ENCODE measurements around the gene ZBTB9. TPM values are rescaled to one million over a fixed set of nuclear protein-coding genes. Genes with fewer than 3 reads are reported as not detected.

Gene ZBTB9, protein sequence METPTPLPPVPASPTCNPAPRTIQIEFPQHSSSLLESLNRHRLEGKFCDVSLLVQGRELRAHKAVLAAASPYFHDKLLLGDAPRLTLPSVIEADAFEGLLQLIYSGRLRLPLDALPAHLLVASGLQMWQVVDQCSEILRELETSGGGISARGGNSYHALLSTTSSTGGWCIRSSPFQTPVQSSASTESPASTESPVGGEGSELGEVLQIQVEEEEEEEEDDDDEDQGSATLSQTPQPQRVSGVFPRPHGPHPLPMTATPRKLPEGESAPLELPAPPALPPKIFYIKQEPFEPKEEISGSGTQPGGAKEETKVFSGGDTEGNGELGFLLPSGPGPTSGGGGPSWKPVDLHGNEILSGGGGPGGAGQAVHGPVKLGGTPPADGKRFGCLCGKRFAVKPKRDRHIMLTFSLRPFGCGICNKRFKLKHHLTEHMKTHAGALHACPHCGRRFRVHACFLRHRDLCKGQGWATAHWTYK
- 5.3 and 7.4 TPM in 2 replicates for total RNA-seq (2014; rRNA removed; shearing (Covaris generic))

DNA sequence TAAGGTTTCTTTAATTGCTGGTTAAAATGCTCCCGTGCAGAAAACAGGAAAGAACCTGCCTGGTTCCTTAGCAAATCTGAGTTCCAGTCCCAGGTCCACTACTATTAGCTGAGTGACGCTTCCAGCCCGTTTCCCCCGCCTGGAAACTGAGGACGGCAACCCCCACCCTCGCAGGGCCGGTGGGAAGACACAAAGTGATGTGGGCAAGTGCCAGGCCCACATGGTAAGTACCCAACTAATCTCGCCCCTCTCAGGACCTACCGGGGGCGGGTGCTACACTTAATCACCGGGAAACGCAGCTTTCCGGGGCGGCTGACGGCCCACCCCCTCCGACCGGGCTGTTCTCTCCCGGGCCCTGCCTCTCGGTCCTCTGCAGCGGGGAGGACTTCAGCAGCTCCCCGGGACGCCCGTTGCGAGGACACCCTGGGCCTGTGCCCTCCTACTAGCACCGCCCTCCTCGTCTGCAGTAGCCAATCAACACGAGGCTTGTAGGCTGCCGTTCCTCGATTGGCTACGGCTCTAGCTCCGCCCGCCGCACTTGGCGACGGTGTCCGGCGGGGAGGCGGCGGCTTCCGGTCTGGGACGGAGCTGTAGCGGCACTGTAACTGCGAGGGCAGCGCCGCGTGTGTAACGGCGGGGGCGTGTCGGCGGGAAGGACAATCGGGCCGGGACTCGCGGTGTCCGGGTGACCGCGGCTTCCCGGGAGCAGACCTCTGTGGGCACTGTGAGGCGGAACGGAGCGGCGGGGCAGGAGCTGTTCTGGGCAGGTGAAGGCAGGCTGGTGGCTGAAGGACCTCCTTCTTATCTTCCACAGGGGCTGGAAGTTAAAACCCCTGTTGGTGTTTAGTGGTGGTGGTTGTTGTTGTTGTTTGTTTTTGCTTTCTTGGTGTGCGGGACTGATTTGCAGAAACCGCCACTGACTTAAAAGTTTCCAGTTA lies at the start of gene ZBTB9:
ZBTB9 (plus strand) TSS at position 568 of the 938 bp plus-strand sequence. CDS start 525 bp downstream, outside the sequence.
- peak; percentile 91 for DNase-seq (ENCODE audit: low spot score)

DNA sequence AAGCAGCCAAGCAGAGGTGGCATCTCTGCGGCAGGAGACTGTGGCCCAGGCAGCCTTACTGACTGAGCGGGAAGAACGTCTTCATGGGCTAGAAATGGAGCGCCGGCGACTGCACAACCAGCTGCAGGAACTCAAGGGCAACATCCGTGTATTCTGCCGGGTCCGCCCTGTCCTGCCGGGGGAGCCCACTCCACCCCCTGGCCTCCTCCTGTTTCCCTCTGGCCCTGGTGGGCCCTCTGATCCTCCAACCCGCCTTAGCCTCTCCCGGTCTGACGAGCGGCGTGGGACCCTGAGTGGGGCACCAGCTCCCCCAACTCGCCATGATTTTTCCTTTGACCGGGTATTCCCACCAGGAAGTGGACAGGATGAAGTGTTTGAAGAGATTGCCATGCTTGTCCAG lies 49.5 kb upstream of the ZBTB9 start:
- DNase-seq (ENCODE audit: low spot score), result no peak

DNA sequence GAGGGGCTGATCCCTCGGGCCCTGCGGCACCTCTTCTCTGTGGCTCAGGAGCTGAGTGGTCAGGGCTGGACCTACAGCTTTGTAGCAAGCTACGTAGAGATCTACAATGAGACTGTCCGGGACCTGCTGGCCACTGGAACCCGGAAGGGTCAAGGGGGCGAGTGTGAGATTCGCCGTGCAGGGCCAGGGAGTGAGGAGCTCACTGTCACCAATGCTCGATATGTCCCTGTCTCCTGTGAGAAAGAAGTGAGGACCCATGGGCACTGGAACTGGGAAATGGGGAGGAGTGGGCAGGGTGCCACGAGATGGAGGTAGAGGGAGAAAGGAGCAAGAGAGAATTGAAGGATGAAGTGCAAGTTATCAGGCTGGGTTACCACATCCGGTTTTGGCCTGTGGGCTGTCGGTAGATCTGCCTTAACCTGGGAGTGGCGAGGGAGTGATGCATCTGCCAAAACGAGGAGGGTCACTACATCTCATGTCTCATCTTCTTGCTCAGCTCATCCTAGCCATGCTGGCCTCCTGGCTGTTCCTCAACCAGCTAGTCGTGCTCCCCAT lies 48.9 kb upstream of the ZBTB9 start:
- no peak for DNase-seq (ENCODE audit: low spot score)

DNA sequence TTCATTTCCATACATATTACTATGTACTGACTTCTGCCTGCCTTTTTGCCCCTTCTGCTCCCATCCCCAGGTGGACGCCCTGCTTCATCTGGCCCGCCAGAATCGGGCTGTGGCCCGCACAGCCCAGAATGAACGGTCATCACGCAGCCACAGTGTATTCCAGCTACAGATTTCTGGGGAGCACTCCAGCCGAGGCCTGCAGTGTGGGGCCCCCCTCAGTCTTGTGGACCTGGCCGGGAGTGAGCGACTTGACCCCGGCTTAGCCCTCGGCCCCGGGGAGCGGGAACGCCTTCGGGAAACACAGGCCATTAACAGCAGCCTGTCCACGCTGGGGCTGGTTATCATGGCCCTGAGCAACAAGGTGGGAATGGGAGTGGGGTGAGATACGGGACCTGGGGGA lies 48.2 kb upstream of the ZBTB9 start:
- no peak for DNase-seq (ENCODE audit: low spot score)

DNA sequence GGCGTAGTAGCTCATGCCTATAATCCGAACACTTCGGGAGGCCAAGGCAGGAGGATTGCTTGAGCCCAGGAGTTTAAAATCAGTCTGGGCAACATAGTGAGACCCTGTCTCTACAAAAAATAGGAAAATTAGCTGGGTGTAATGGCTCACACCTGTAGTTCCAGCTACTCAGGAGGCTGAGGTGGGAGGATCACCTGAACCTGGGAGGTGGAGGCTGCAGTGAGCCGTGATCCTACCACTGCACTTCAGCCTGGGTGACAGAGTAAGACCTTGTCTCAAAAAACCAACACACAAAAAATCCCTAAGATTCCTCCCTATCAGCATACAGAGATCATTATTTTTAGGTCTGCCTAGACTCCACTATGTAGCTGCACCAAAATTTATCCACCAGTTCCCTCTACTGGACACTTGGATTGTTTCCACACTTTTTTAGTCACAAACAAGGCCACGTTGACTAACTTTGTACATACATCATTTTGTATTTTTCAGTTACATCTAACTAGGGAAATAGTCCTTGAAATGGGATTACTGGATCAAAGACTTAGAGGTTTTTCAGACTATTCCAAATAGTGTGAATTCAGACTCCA lies 47.2 kb upstream of the ZBTB9 start:
- DNase-seq (ENCODE audit: low spot score), result peak; percentile 31

DNA sequence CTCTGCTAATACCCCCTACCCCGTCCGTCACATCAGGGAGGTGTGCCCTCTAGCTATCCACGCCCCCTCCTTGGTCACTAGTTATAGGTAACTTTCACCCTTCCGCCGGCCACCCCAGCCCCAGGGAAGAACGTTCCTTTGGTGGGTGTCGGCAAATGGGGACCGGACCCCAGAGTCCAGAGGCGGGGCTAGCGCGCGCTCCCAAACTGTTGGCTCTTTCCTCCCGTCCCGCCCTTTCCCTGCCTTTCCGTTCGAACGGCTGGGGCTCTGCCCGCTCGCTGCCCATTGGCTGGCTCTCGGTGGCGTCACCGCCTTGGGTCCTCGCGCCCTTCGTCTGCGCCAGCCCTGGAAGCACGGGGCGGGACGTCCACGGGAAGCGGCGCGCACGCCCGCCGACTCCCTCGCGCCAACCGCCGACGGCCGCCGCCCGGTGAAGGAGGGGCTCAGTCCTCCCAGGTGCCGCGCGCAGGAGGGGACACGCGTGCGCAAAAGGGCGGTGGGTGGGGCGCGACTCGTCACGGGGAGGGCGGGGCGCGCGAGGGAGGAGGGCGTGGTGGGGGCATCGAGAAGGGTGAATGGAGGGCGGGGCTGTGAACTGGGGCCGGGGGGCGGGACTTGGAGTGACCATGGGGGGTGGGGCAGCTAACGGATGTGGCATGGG lies 44.2 kb upstream of the ZBTB9 start:
- peak; percentile 93 for DNase-seq (ENCODE audit: low spot score)

DNA sequence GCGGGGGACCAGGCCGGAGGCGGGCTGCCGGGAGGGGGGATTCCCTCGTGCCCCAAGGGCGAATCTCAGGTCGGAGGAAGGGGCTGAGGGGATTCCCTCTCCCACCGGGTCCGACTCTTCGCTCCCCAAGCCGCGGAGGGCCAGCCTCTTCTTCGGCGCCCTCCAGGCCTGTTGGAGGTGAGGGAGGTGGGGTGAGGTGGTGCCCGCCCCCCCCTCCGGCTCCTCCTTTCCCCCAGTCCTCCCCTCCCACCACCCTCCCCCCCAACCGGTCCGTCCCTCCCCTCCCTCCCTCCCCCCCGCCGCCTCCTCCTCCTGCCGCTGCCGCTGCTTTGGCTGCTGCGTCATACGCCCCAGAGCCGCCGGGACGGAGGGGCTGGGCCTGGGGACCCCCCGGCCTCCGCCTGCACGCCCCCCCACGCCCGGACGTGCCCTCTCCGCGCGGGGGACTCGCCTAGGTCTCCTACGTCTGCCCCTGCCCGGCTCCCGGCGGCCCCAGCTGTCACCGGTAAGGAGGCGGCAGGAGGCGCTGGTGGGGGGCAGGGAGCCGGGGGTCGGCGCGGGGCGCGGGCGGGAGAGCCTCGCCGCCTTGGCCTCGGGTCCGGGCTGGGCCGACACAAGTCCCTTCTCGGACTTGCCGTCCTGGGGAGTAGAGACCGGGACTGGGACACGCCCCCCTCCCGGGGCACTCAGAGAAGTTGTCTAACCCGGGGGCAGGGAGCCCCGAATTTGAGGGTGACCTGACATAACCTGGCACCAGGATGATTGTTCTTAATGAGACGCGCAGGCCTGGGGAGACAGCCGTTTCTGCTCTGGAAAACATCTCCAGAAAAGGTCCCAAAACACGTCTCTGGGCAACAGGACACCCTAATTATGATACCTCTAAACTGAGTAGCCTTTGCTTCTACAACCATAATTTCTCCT lies 43.4 kb upstream of the ZBTB9 start, which contains the start of gene PHF1:
PHF1 (plus strand) TSS at position 304 of the 921 bp plus-strand sequence. CDS start 1,250 bp downstream, outside the sequence.
- DNase-seq (ENCODE audit: low spot score), result peak; percentile 79

DNA sequence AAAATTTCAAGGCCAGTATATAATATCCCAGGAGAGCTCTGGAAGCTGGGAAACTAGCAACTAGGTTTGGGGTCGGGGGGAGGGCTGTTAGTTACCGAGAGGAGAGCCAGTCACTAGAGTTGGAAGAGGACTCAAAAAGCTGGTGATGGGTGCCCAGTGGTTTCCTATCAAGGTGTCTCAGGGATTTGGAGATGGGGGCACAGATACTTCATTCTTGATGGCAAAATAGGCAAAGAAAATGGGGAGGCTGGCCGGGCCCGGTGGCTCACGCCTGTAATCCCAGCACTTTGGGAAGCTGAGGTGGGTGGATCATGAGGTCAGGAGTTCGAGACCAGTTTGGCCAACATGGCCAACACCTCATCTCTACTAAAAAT lies 42.8 kb upstream of the ZBTB9 start:
- no peak for DNase-seq (ENCODE audit: low spot score)

DNA sequence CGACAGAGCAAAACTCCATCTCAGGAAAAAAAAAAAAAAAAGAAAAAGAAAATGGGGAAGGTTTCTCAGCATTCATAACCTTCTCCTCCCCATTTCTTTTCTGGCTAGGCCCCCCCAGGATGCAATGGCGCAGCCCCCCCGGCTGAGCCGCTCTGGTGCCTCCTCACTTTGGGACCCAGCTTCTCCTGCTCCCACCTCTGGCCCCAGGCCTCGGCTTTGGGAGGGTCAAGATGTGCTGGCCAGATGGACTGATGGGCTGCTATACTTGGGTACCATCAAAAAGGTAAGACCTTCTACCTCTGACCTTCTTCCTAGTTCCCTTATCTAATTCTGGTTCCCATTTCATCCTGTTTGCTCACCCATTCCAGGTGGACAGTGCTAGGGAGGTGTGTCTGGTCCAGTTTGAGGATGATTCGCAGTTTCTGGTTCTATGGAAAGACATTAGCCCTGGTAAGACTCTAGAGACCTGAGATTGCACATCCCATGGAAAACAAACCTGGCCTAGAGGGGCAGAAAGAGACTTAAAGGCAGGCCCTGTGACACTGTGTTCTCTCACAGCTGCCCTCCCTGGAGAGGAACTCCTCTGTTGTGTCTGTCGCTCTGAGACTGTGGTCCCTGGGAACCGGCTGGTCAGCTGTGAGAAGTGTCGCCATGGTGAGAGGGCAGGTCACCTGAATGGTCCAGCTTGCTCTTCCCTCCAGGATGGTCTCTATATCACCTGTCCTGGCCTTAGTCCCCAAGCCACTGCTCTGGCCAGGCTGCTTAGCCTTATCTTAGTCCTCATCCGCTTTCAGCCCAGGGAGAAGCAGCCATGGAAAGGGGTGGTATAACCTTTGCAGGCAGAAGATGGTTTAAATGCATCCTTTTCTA lies 42.0 kb upstream of the ZBTB9 start:
- DNase-seq (ENCODE audit: low spot score), result no peak

DNA sequence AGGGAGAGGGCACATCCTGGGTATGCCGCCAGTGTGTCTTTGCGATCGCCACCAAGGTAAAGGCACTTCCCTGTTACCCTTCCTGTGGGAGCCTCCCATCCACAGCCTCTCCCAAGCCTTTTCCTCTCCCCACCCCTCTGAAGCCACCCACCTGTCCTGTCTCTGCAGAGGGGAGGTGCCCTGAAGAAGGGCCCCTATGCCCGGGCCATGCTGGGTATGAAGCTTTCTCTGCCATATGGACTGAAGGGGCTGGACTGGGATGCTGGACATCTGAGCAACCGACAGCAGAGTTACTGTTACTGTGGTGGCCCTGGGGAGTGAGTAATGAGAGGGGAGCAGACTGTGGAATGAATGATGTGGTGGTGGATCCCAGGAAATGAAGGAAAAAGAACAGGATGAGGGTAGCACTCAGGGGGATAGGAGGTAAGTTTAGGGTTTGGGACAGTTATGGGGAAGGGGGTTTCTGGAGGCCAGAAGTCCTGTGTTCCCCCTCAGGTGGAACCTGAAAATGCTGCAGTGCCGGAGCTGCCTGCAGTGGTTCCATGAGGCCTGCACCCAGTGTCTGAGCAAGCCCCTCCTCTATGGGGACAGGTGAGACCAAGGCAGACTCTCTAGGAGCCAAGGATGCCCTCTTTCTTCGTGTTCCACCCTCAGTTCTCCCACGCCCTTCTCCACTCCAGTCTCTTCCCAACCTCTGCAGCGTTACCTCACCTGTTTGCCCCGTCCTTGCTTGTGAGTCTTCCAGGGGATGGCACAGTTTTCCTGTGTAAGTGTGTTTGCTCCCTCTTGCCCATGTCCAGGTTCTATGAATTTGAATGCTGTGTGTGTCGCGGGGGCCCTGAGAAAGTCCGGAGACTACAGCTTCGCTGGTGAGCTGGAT lies 40.9 kb upstream of the ZBTB9 start:
- DNase-seq (ENCODE audit: low spot score), result no peak

DNA sequence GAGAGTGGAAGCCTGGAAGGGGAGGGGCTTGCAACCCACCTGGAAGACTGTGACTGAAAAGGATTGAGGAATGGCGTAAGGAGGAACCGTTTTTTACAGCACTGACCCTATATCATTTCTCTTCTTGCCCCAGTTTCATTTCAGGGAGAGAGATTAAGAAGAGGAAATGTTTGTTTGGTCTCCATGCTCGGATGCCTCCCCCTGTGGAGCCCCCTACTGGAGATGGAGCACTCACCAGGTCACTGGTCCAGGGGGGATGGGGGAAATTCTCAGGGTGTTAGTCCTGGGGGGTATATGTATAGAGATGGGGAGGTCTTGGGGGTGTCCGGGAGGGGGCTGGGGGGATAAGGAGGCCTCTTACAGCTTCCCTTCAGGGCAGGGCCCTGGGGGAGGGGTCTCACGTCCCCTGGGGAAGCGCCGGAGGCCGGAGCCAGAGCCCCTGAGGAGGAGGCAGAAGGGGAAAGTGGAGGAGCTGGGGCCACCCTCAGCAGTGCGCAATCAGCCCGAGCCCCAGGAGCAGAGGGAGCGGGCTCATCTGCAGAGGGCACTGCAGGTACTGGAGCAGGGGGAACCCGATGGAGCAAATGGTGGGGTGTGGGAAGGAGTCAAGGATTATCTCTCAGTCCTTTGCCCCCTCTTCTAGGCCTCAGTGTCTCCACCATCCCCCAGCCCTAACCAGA lies 39.6 kb upstream of the ZBTB9 start:
- no peak for DNase-seq (ENCODE audit: low spot score)

DNA sequence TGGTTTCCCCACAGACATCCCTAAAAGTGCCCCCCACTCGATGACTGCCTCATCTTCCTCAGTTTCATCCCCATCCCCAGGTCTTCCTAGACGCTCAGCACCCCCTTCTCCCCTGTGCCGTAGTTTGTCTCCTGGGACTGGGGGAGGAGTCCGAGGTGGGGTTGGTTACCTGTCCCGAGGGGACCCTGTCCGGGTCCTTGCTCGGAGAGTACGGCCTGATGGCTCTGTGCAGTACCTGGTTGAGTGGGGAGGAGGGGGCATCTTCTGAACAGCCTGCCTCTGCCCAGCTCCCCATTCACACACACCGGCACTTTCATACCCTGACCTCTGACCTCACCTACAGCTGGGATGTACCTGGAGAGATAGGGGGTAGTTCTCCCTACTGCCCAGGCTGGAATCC lies 38.5 kb upstream of the ZBTB9 start:
- no peak for DNase-seq (ENCODE audit: low spot score)

DNA sequence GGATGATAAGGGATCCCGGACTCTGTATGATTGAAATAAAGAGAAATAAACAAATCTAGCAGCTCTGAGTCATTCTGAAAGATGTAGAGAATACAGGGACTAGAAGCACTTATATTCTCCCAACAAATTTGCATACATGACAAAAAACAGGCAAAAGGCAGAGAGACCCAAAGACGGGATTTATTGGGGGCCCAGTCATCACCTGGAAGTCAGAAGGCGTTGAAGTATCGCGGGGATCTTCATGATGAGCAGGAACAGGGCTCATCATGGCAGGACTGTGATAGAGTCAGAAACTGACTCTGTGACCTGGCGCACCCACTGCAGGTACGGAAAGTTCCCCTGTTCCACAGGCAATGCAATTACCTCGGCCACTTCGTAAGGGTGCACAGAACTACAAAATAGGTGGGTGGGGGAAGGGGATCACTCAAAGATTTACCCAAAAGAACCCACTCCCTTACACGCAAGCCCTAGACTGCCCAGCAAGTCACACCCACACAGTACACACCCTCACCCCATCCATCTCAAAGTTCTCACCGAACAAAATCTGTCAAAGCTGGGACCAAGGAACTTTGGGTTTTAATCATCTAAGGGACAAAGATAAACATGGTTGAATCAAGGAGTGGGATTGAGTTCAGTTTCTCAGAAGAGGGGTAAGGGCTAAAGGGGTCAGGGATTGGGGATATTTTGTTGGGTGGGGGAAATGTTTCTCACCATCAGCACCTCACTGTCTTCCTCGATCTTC lies 37.8 kb upstream of the ZBTB9 start:
- no peak for DNase-seq (ENCODE audit: low spot score)

DNA sequence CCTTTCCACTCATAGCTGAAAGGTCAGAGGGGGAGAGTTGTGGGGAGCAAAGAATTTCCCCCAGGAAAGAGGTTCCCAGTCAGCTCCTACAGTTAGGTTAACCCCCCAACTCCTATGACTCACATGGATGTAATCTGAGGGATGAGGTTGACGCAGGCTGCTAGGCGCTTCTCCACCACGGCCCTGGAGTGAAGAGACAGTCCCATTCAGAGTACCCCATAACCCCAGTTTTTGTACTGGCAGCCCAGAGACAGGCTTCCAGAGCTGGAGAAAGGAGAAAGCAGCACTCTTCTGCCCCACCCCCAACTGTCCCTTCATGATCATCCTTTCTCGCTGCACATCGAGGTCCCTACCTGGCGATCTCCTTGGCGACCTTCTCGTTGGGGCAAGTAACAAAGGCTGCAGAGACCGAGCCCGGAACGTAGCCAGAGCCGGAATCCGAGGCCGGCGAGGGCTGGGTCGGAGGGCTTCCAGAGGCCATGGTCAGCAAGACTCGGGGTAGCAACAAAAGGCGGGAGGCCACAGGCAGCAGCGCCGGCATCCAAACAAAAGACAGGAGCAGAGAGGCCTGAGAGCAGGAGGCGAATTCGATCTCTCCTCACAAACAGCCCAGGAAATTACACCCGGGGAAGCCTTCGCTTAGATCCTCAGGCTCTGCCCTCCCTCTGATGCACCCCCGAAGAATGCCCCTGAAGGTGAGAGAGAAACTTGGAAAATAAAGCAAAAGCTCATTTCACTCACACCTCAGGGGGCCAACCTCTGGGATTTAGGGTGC lies 37.1 kb upstream of the ZBTB9 start:
- peak; percentile 82 for DNase-seq (ENCODE audit: low spot score)

DNA sequence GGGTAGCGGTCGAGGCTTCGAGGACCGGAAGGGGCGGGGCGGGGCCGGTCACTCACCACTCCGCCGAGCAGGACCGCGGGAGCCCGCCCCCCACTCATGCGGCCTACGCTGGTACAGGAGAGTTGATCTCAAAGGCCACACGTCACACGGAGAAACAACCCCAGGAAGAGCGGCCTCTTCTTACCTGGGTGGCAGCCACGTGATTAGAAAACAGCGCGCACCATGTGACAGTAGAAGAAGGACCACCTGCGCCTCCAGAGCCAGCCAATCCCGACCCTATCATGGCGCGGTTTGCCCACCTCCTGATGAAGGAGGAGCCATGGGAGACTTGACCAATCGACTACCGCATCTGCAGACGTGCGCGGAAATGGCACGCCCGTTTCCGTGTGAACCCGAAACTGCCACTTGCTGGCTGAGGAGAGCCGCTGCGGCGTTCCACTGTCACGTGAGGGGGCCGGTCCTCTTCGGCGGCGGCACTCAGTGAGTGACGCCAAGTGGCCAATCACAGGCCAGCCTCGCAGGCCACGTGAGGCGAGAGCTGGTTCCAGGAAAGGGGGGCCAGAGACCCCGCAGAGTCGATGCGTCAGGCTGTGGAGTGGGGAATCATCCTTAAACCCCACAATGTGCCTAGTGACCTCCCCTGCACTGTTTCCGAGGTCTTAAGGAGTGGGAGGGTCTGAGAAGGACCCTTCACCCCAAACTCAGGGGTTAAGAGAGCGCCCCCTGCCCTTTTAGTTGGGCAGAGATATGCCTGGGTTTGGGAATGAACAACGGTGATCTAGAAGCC lies 36.3 kb upstream of the ZBTB9 start, which contains the start of gene CUTA:
CUTA (minus strand) TSS at position 205 of the 787 bp plus-strand sequence; CDS start at position 98, 107 bp downstream.
- peak; percentile 99 for DNase-seq (ENCODE audit: low spot score)

Measured in A172 (cell line).